ENCODE results near the gene TRAPPC2B.

Gene TRAPPC2B

DNA sequence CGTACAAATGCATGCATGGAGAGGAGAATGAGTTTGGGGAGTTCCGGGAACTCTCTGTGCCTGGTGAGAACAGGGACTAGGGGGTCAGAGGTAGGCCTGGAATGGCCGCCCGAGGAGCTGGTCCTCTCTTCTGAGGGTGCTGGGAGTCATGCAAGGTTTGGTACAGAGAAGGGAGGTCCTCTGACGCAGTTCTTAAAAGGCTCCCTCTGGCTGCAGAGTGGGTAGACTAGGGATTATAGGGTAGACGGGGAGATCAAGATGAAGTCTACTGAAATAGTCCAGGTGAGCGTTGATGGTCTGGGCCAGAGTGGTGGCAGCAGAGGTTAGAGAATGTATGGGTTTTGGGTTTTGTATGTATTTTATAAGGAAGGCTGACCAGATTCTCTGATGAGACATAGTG, 11.5 kb upstream of the TRAPPC2B start:
- TF ChIP-seq EP300 (IDR thresholded peaks at IDR 0.05; ENCODE audit: borderline replicate concordance) (no peak), YY1 (IDR thresholded peaks at IDR 0.05; ENCODE audit: low read depth) (no peak), ZBTB7A (IDR thresholded peaks at IDR 0.05; ENCODE audit: low read depth) (no peak), RAD21 (IDR thresholded peaks at IDR 0.05; ENCODE audit: low read depth) (no peak), TAF1 (IDR thresholded peaks at IDR 0.05; ENCODE audit: low read depth) (no peak), NFIC (IDR thresholded peaks at IDR 0.05) (no peak), TCF12 (IDR thresholded peaks at IDR 0.05; ENCODE audit: low read depth) (no peak)
- TF ChIP-seq, protein P1, sequence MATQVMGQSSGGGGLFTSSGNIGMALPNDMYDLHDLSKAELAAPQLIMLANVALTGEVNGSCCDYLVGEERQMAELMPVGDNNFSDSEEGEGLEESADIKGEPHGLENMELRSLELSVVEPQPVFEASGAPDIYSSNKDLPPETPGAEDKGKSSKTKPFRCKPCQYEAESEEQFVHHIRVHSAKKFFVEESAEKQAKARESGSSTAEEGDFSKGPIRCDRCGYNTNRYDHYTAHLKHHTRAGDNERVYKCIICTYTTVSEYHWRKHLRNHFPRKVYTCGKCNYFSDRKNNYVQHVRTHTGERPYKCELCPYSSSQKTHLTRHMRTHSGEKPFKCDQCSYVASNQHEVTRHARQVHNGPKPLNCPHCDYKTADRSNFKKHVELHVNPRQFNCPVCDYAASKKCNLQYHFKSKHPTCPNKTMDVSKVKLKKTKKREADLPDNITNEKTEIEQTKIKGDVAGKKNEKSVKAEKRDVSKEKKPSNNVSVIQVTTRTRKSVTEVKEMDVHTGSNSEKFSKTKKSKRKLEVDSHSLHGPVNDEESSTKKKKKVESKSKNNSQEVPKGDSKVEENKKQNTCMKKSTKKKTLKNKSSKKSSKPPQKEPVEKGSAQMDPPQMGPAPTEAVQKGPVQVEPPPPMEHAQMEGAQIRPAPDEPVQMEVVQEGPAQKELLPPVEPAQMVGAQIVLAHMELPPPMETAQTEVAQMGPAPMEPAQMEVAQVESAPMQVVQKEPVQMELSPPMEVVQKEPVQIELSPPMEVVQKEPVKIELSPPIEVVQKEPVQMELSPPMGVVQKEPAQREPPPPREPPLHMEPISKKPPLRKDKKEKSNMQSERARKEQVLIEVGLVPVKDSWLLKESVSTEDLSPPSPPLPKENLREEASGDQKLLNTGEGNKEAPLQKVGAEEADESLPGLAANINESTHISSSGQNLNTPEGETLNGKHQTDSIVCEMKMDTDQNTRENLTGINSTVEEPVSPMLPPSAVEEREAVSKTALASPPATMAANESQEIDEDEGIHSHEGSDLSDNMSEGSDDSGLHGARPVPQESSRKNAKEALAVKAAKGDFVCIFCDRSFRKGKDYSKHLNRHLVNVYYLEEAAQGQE (IDR thresholded peaks at IDR 0.05; ENCODE audit: low read depth) = no peak
- TF ChIP-seq, protein P2, sequence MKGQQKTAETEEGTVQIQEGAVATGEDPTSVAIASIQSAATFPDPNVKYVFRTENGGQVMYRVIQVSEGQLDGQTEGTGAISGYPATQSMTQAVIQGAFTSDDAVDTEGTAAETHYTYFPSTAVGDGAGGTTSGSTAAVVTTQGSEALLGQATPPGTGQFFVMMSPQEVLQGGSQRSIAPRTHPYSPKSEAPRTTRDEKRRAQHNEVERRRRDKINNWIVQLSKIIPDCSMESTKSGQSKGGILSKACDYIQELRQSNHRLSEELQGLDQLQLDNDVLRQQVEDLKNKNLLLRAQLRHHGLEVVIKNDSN (IDR thresholded peaks at IDR 0.05) = no peak
- TF ChIP-seq, protein P3, sequence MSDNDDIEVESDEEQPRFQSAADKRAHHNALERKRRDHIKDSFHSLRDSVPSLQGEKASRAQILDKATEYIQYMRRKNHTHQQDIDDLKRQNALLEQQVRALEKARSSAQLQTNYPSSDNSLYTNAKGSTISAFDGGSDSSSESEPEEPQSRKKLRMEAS (IDR thresholded peaks at IDR 0.05) = no peak

DNA sequence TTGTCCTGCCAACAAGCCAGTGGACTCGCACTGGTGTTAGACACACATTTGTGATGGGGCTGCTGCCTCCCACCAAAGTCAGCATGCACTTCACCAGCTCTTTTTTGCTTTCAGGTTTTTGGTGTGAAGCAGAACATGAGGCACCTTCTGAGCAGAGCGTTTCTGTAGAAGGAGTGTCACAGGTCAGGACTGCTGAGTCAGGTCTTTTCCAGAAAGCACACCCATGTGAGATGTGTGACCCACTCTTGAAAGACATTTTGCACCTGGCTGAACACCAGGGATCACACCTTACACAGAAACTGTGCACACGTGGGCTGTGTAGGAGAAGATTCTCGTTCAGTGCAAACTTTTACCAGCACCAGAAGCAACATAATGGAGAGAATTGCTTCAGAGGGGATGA, 7.4 kb upstream of the TRAPPC2B start:
- TF ChIP-seq, protein P3 (IDR thresholded peaks at IDR 0.05) = no peak
- TF ChIP-seq YY1 (IDR thresholded peaks at IDR 0.05; ENCODE audit: low read depth) (no peak), CREB1 (IDR thresholded peaks at IDR 0.05; ENCODE audit: low read depth) (no peak), NFIC (IDR thresholded peaks at IDR 0.05) (no peak)

DNA sequence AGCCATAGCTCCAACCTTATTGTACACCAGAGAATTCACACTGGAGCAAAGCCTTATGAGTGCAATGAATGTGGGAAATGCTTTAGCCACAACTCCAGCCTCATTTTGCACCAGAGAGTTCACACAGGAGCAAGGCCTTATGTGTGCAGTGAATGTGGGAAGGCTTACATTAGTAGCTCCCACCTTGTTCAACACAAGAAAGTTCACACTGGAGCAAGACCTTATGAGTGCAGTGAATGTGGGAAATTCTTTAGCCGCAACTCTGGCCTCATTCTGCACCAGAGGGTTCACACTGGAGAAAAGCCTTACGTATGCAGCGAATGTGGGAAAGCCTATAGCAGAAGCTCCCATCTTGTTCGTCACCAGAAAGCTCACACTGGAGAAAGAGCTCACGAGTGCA, 5.9 kb upstream of the TRAPPC2B start:
- no peak for TF ChIP-seq ZBTB7A (IDR thresholded peaks at IDR 0.05; ENCODE audit: low read depth)
- TF ChIP-seq FOXM1 (IDR thresholded peaks at IDR 0.05; ENCODE audit: borderline replicate concordance, low read depth) = no peak
- no peak for TF ChIP-seq EGR1 (IDR thresholded peaks at IDR 0.05)
- no peak for TF ChIP-seq RAD21 (IDR thresholded peaks at IDR 0.05; ENCODE audit: low read depth)
- no peak for TF ChIP-seq CREB1 (IDR thresholded peaks at IDR 0.05; ENCODE audit: low read depth)
- TF ChIP-seq, protein P1 (IDR thresholded peaks at IDR 0.05; ENCODE audit: low read depth) = no peak
- no peak for TF ChIP-seq TEAD4 (IDR thresholded peaks at IDR 0.05)
- no peak for TF ChIP-seq YY1 (IDR thresholded peaks at IDR 0.05; ENCODE audit: low read depth)
- no peak for TF ChIP-seq EP300 (IDR thresholded peaks at IDR 0.05; ENCODE audit: borderline replicate concordance)
- TF ChIP-seq, protein P3 (IDR thresholded peaks at IDR 0.05) = no peak
- TF ChIP-seq CEBPB (IDR thresholded peaks at IDR 0.05) = no peak
- no peak for TF ChIP-seq TCF12 (IDR thresholded peaks at IDR 0.05; ENCODE audit: low read depth)
- TF ChIP-seq, protein P2 (IDR thresholded peaks at IDR 0.05) = no peak
- no peak for TF ChIP-seq TAF1 (IDR thresholded peaks at IDR 0.05; ENCODE audit: low read depth)
- TF ChIP-seq NFIC (IDR thresholded peaks at IDR 0.05) = no peak

DNA sequence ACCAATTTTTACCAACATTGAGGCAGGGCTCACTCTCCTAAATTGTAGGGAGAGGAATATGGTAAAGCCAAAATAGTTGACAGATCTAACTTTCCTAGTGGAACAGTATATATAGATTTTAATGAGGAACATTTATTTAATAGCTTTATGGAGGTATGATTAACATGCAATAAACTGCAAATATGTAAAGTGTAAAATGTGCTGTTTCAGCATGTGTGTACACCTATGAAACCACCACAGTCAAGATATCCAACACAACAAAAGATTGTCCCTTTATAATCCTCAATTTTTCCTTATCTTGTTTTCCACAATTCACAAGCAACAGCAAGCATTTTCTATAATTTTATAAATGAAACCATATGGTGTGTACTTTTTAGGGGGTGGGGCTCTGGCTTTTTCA, 4.1 kb upstream of the TRAPPC2B start:
- TF ChIP-seq CEBPB (IDR thresholded peaks at IDR 0.05) = no peak
- no peak for TF ChIP-seq EGR1 (IDR thresholded peaks at IDR 0.05)
- no peak for TF ChIP-seq NFIC (IDR thresholded peaks at IDR 0.05)
- TF ChIP-seq, protein P3 (IDR thresholded peaks at IDR 0.05) = no peak
- TF ChIP-seq ZBTB7A (IDR thresholded peaks at IDR 0.05; ENCODE audit: low read depth) = no peak
- TF ChIP-seq RAD21 (IDR thresholded peaks at IDR 0.05; ENCODE audit: low read depth) = no peak
- TF ChIP-seq, protein P1 (IDR thresholded peaks at IDR 0.05; ENCODE audit: low read depth) = no peak
- no peak for TF ChIP-seq TEAD4 (IDR thresholded peaks at IDR 0.05)
